ENCODE data around the gene MRPL28.

Gene MRPL28

GRCh38 chr16:407253-407652 lies 36.9 kb upstream of the MRPL28 start:
- no peaks in the 10 kb centered on the region for H3K27me3 ChIP-seq
- intact Hi-C loops (cut with DNase I; ENCODE audit: low total_unique reads) = no loop called here
- H3K4me1 ChIP-seq = peaks cover 0 to 6% (median 2%) of the 10 kb centered on the region in 4 donors
- no peaks in the 10 kb centered on the region for H3K9me3 ChIP-seq
- TF ChIP-seq CTCF (IDR thresholded peaks at IDR 0.05) = no peak
- no peak overlapping the region for H3K4me3 ChIP-seq
- no peak overlapping the region for H3K27ac ChIP-seq
- no peak for DNase-seq
- H3K36me3 ChIP-seq = peaks cover 10 to 46% (median 19%) of the 10 kb centered on the region in 3 donors

GRCh38 chr16:405548-406506 lies 35.5 kb upstream of the MRPL28 start:
- H3K36me3 ChIP-seq = peaks cover 0 to 32% (median 5%) of the 10 kb centered on the region in 3 donors
- H3K27me3 ChIP-seq = no peaks in the 10 kb centered on the region
- H3K27ac ChIP-seq = no peak overlapping the region
- no peak for TF ChIP-seq CTCF (IDR thresholded peaks at IDR 0.05)
- DNase-seq = no peak
- intact Hi-C loops (cut with DNase I; ENCODE audit: low total_unique reads) = no loop called here
- H3K4me3 ChIP-seq = no peak overlapping the region
- H3K9me3 ChIP-seq = no peaks in the 10 kb centered on the region
- peaks cover 0 to 12% (median 5%) of the 10 kb centered on the region in 4 donors for H3K4me1 ChIP-seq

GRCh38 chr16:404971-405486 lies 34.7 kb upstream of the MRPL28 start:
- no peak for DNase-seq
- no peak overlapping the region for H3K27ac ChIP-seq
- no peak overlapping the region for H3K4me3 ChIP-seq
- no peaks in the 10 kb centered on the region for H3K9me3 ChIP-seq
- H3K27me3 ChIP-seq = no peaks in the 10 kb centered on the region
- intact Hi-C loops (cut with DNase I; ENCODE audit: low total_unique reads) = loop anchor here (5.0 kb wide), 1 partner anchor 53 kb away; the partner anchor contains the start of gene AXIN1
- no peak for TF ChIP-seq CTCF (IDR thresholded peaks at IDR 0.05)
- H3K4me1 ChIP-seq = peaks cover 0 to 18% (median 13%) of the 10 kb centered on the region in 4 donors
- peaks cover 0 to 26% (median 4%) of the 10 kb centered on the region in 3 donors for H3K36me3 ChIP-seq

- TF ChIP-seq CTCF (IDR thresholded peaks at IDR 0.05) = peak; percentile 39 to 41
- intact Hi-C loops (cut with DNase I; ENCODE audit: low total_unique reads) = loop anchor here (5.0 kb wide), 1 partner anchor 49 kb away; the partner anchor contains the start of gene AXIN1
- H3K9me3 ChIP-seq = no peaks in the 10 kb centered on the region
- peaks cover 0 to 28% (median 20%) of the 10 kb centered on the region in 4 donors for H3K4me1 ChIP-seq
- peaks cover 0 to 19% (median 0%) of the 10 kb centered on the region in 3 donors for H3K36me3 ChIP-seq
- DNase-seq = peak; percentile 94 to 97
- H3K4me3 ChIP-seq = peak within 1 kb of the TSS; percentile 69 to 87
- no peaks in the 10 kb centered on the region for H3K27me3 ChIP-seq
- peak within 1 kb of the TSS; percentile 83 to 95 for H3K27ac ChIP-seq
These were observed 31.4 kb upstream of the MRPL28 start, which contains the start of gene DECR2 for GRCh38 chr16:401468-402348. Gene DECR2 (plus strand): TSS chr16:401885. CDS start chr16:401964, 79 bp downstream.

GRCh38 chr16:400061-400591 lies 29.8 kb upstream of the MRPL28 start:
- intact Hi-C loops (cut with DNase I; ENCODE audit: low total_unique reads) = loop anchor here (5.0 kb wide), 1 partner anchor 48 kb away; the partner anchor contains the start of gene AXIN1

More at GRCh38 chr16:400061-400591, 29.8 kb upstream of the MRPL28 start:
- no peak for TF ChIP-seq CTCF (IDR thresholded peaks at IDR 0.05)
- Histone ChIP-seq H3K27ac (peak overlapping the region; percentile 83 to 95), H3K9me3 (no peaks in the 10 kb centered on the region), H3K27me3 (no peaks in the 10 kb centered on the region), H3K4me1 (peaks cover 0 to 34% (median 20%) of the 10 kb centered on the region in 4 donors), H3K36me3 (peaks cover 0 to 17% (median 0%) of the 10 kb centered on the region in 3 donors), H3K4me3 (peak overlapping the region; percentile 69 to 87)
- no peak for DNase-seq

All from tibial artery (tissue), 4 donors.